ENCODE data around the gene MRPS18A. TPM values are rescaled to one million over a fixed set of nuclear protein-coding genes. Genes with fewer than 3 reads are reported as not detected.

The MRPS18A gene
- total and polyA plus RNA-seq, 9 of the 15 experiments (the other 6 are each of a cell fraction or from before 2014, with no cell fraction given), result 87.5 to 243 (median 125) TPM

DNA sequence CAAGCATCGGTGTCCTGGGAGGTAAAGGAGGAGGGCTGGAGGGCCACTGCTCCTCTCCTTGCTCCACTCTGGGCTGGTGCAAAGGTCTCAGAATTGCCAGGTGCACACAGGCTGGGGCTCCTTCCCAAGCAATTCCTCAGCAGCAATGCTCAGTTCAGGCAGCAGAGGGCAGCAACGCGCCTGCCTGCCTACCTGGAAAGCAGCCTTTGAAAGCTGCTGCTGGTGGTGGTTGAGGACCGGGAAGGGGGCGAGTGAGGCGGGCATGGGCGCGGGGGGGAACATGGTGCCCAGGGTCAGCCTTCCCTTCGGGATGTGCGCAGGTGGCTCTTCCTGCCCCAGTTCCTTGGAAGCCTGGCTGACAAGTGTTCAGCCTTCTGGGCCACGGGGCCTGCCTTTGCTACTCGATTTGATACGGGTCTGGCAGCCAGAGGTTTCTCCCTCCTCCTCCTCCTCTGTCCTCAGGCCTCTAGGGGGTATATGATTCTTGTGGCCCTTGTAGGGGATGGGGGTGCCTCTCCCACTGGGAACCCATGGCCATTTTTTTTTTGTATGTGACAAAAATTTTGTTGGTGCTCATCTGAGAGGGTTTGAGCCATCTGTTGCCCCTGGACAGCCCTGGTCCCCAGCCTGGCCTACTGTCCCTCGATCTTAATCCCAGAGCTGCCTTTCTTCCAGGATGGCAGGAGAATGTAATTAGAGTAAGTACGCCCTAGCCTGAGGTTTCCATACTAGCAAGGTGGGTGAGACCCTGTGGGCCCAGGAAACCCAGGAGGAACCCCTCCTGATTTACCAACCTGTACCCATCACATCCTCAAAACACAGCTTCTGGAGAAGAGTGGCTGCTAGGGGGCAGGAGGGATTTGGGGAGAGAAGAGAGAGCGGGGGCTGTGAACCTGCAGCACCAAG, 20.1 kb downstream of the MRPS18A start (continued):
- TF ChIP-seq TAF15 (IDR thresholded peaks at IDR 0.05; ENCODE audit: low read depth, low read length) (no peak), SMARCB1 (IDR thresholded peaks at IDR 0.05; ENCODE audit: insufficient read length, low read depth) (no peak), ZNF444 (CRISPR knock-in tag; IDR thresholded peaks at IDR 0.05) (no peak), POLR2B (IDR thresholded peaks at IDR 0.05; ENCODE audit: low read depth, partially characterized antibody) (no peak), EWSR1 (IDR thresholded peaks at IDR 0.05; ENCODE audit: borderline replicate concordance, low read depth, partially characterized antibody) (no peak), JUNB (CRISPR knock-in tag; conservative IDR thresholded peaks at IDR 0.05) (no peak), FIP1L1 (IDR thresholded peaks at IDR 0.05; ENCODE audit: low read depth, low read length, poor library complexity, severe bottlenecking) (no peak), TARDBP (IDR thresholded peaks at IDR 0.05) (no peak), ARHGAP35 (IDR thresholded peaks at IDR 0.05; ENCODE audit: partially characterized antibody) (no peak), ZNF384 (IDR thresholded peaks at IDR 0.05; ENCODE audit: low read depth, low read length) (no peak), ZNF707 (CRISPR knock-in tag; conservative IDR thresholded peaks at IDR 0.05) (no peak), ELF1 (tag; IDR thresholded peaks at IDR 0.05) (no peak), STAT5A (IDR thresholded peaks at IDR 0.05; ENCODE audit: borderline replicate concordance, low read length) (no peak)
- TF ChIP-seq, protein P1, sequence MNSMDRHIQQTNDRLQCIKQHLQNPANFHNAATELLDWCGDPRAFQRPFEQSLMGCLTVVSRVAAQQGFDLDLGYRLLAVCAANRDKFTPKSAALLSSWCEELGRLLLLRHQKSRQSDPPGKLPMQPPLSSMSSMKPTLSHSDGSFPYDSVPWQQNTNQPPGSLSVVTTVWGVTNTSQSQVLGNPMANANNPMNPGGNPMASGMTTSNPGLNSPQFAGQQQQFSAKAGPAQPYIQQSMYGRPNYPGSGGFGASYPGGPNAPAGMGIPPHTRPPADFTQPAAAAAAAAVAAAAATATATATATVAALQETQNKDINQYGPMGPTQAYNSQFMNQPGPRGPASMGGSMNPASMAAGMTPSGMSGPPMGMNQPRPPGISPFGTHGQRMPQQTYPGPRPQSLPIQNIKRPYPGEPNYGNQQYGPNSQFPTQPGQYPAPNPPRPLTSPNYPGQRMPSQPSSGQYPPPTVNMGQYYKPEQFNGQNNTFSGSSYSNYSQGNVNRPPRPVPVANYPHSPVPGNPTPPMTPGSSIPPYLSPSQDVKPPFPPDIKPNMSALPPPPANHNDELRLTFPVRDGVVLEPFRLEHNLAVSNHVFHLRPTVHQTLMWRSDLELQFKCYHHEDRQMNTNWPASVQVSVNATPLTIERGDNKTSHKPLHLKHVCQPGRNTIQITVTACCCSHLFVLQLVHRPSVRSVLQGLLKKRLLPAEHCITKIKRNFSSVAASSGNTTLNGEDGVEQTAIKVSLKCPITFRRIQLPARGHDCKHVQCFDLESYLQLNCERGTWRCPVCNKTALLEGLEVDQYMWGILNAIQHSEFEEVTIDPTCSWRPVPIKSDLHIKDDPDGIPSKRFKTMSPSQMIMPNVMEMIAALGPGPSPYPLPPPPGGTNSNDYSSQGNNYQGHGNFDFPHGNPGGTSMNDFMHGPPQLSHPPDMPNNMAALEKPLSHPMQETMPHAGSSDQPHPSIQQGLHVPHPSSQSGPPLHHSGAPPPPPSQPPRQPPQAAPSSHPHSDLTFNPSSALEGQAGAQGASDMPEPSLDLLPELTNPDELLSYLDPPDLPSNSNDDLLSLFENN (IDR thresholded peaks at IDR 0.05; ENCODE audit: low read depth in 2 of 2, low read length in 2 of 2), result no peak
- TF ChIP-seq, protein P2, sequence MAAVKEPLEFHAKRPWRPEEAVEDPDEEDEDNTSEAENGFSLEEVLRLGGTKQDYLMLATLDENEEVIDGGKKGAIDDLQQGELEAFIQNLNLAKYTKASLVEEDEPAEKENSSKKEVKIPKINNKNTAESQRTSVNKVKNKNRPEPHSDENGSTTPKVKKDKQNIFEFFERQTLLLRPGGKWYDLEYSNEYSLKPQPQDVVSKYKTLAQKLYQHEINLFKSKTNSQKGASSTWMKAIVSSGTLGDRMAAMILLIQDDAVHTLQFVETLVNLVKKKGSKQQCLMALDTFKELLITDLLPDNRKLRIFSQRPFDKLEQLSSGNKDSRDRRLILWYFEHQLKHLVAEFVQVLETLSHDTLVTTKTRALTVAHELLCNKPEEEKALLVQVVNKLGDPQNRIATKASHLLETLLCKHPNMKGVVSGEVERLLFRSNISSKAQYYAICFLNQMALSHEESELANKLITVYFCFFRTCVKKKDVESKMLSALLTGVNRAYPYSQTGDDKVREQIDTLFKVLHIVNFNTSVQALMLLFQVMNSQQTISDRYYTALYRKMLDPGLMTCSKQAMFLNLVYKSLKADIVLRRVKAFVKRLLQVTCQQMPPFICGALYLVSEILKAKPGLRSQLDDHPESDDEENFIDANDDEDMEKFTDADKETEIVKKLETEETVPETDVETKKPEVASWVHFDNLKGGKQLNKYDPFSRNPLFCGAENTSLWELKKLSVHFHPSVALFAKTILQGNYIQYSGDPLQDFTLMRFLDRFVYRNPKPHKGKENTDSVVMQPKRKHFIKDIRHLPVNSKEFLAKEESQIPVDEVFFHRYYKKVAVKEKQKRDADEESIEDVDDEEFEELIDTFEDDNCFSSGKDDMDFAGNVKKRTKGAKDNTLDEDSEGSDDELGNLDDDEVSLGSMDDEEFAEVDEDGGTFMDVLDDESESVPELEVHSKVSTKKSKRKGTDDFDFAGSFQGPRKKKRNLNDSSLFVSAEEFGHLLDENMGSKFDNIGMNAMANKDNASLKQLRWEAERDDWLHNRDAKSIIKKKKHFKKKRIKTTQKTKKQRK (IDR thresholded peaks at IDR 0.05; ENCODE audit: borderline replicate concordance, low read depth, low read length), result no peak
- TF ChIP-seq, protein P3, sequence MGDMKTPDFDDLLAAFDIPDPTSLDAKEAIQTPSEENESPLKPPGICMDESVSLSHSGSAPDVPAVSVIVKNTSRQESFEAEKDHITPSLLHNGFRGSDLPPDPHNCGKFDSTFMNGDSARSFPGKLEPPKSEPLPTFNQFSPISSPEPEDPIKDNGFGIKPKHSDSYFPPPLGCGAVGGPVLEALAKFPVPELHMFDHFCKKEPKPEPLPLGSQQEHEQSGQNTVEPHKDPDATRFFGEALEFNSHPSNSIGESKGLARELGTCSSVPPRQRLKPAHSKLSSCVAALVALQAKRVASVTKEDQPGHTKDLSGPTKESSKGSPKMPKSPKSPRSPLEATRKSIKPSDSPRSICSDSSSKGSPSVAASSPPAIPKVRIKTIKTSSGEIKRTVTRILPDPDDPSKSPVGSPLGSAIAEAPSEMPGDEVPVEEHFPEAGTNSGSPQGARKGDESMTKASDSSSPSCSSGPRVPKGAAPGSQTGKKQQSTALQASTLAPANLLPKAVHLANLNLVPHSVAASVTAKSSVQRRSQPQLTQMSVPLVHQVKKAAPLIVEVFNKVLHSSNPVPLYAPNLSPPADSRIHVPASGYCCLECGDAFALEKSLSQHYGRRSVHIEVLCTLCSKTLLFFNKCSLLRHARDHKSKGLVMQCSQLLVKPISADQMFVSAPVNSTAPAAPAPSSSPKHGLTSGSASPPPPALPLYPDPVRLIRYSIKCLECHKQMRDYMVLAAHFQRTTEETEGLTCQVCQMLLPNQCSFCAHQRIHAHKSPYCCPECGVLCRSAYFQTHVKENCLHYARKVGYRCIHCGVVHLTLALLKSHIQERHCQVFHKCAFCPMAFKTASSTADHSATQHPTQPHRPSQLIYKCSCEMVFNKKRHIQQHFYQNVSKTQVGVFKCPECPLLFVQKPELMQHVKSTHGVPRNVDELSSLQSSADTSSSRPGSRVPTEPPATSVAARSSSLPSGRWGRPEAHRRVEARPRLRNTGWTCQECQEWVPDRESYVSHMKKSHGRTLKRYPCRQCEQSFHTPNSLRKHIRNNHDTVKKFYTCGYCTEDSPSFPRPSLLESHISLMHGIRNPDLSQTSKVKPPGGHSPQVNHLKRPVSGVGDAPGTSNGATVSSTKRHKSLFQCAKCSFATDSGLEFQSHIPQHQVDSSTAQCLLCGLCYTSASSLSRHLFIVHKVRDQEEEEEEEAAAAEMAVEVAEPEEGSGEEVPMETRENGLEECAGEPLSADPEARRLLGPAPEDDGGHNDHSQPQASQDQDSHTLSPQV (IDR thresholded peaks at IDR 0.05), result 0 out of 2 replicates have a peak, but pooled peaks have one; percentile 48
